Suprapubic skin (tissue), 4 donors: Measurements from ENCODE around the gene SMG5. TPM values are rescaled to one million over a fixed set of nuclear protein-coding genes. Genes with fewer than 3 reads are reported as not detected.

ENCODE experiments used
- DNase-seq, 2 donors: peaks; one replicate each; pipeline ENCODE4 v3.0.0-alpha.2; 2019; ENCODE audit warnings: low spot score in 2 of 2
- H3K27ac ChIP-seq: fragments of 200-600 bp; sonication (generic); one replicate; pipeline ENCODE4 v1.5.1; 2019
- H3K27me3 ChIP-seq: fragments of 200-600 bp; sonication (generic); one replicate; pipeline ENCODE4 v1.5.1; 2019
- H3K36me3 ChIP-seq: fragments of 200-600 bp; sonication (generic); one replicate; pipeline ENCODE4 v1.5.1; 2019
- H3K4me1 ChIP-seq: fragments of 200-600 bp; sonication (generic); one replicate; pipeline ENCODE4 v1.5.1; 2019
- H3K4me3 ChIP-seq: fragments of 200-600 bp; sonication (generic); one replicate; pipeline ENCODE4 v1.5.1; 2019; ENCODE audit warnings: mild to moderate bottlenecking
- H3K9me3 ChIP-seq: fragments of 200-600 bp; sonication (generic); one replicate; pipeline ENCODE4 v1.5.1; 2019
- EP300 ChIP-seq: sonication (generic); formaldehyde crosslinking; IDR thresholded peaks from one replicate; pipeline ENCODE4 v1.6.1; 2017; ENCODE audit warnings: antibody characterized with exemption
- POLR2A ChIP-seq, 2 donors: fragments of 450-650 bp; IDR thresholded peaks; one replicate each; pipeline ENCODE4 v1.6.1; 2017; ENCODE audit warnings: antibody characterized with exemption in 2 of 2, mild to moderate bottlenecking in 2 of 2, moderate library complexity in 2 of 2
- POLR2AphosphoS5 ChIP-seq, 3 donors: sonication (generic); formaldehyde crosslinking; IDR thresholded peaks; one replicate each; pipeline ENCODE4 v1.6.1; 2017; ENCODE audit warnings: antibody characterized with exemption in 3 of 3
- WGBS: methylation state at CpG from one replicate; pipeline ENCODE4 v1.1.5; 2018; 5-methylcytosine and 5-hydroxymethylcytosine counted together
- total RNA-seq, 4 donors: library from RNA; depleted of rRNA; stranded (reverse); fragments of >200 nt; gene quantifications; one replicate each; pipeline ENCODE4 v1.1.0, GENCODE V29; 2016
- TF ChIP-seq, protein P1 (sequence below), 2 donors: fragments of 200-600 bp in 1 of 2; fragments of 450-650 bp in 1 of 2; sonication (generic) in 1 of 2; IDR thresholded peaks; one replicate each; pipeline ENCODE4 v1.5.1; 2016 to 2019; ENCODE audit warnings: antibody characterized with exemption in 2 of 2, mild to moderate bottlenecking in 1 of 2, moderate library complexity in 1 of 2

Gene SMG5
- total RNA-seq, 4 donors from 2014 or later = 68.0 to 170 (median 76.6) TPM

DNA sequence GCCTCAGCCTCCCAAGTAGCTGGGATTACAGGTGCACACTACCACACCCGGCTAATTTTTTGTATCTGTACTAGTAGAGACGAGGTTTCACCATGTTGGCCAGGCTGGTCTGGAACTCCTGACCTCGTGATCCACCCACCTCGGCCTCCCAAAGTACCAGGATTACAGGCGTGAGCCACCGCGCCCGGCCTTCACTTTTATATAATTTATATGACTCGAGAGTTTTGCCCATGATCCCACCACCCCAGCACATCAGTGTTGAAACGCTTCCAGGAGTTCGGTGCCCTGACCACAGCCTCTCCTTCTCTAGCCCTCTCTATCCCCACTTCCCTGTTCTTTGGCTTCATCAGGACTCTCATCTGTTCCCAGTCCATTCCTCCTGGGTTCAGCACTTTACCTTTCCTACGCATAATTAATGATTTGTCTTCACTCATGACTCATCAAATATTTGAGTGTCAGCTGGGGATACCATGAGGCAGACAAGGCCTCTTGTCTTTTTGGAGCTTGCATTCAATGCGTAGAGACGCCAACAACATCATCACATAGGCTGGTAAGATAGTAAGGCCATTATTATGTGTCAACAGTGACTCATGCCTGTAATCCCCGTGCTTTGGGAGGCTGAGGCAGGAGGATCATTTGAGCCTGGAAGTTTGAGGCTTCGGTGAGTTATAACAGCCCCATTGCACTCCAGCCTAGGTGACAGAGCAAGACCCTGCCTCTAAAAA lies 68.4 kb downstream of the SMG5 start:
- Histone ChIP-seq H3K9me3 (no peaks in the 10 kb centered on the region), H3K4me1 (peaks cover 39% of the 10 kb centered on the region), H3K36me3 (peaks cover 16% of the 10 kb centered on the region), H3K27ac (peak overlapping the region; percentile 95), H3K4me3 (peak overlapping the region; percentile 54), H3K27me3 (no peaks in the 10 kb centered on the region)
- TF ChIP-seq EP300 (no peak), POLR2AphosphoS5 (IDR thresholded peaks at IDR 0.05) (no peak), POLR2A (IDR thresholded peaks at IDR 0.05) (no peak)
- TF ChIP-seq, protein P1, sequence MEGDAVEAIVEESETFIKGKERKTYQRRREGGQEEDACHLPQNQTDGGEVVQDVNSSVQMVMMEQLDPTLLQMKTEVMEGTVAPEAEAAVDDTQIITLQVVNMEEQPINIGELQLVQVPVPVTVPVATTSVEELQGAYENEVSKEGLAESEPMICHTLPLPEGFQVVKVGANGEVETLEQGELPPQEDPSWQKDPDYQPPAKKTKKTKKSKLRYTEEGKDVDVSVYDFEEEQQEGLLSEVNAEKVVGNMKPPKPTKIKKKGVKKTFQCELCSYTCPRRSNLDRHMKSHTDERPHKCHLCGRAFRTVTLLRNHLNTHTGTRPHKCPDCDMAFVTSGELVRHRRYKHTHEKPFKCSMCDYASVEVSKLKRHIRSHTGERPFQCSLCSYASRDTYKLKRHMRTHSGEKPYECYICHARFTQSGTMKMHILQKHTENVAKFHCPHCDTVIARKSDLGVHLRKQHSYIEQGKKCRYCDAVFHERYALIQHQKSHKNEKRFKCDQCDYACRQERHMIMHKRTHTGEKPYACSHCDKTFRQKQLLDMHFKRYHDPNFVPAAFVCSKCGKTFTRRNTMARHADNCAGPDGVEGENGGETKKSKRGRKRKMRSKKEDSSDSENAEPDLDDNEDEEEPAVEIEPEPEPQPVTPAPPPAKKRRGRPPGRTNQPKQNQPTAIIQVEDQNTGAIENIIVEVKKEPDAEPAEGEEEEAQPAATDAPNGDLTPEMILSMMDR (IDR thresholded peaks at IDR 0.05) = no peak
- no peak for DNase-seq
- WGBS = 73% methylated on average over 16 of the region's 16 CpGs

DNA sequence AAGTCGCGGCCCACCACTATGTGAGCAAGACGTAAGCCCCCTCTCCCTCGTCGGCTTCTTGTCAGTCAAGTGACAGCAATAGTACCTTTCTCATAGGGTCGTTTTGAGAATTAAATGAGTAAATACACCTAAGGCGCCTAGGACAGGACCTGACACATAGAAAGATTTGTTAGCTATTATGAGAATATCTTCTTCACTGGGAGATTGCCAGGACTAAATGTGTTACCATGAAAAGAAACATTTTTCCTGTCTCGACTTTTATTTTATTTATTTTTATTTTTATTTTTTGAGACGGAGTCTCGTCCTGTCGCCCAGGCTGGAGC lies 69.0 kb downstream of the SMG5 start:
- Histone ChIP-seq H3K4me3 (peak overlapping the region; percentile 54), H3K36me3 (peaks cover 20% of the 10 kb centered on the region), H3K4me1 (peaks cover 39% of the 10 kb centered on the region), H3K9me3 (no peaks in the 10 kb centered on the region), H3K27ac (peak overlapping the region; percentile 95), H3K27me3 (no peaks in the 10 kb centered on the region)
- TF ChIP-seq, protein P1 (IDR thresholded peaks at IDR 0.05) = no peak
- no peak for TF ChIP-seq POLR2AphosphoS5 (IDR thresholded peaks at IDR 0.05)
- WGBS = 14% methylated on average over 11 of the region's 11 CpGs
- DNase-seq = no peak

DNA sequence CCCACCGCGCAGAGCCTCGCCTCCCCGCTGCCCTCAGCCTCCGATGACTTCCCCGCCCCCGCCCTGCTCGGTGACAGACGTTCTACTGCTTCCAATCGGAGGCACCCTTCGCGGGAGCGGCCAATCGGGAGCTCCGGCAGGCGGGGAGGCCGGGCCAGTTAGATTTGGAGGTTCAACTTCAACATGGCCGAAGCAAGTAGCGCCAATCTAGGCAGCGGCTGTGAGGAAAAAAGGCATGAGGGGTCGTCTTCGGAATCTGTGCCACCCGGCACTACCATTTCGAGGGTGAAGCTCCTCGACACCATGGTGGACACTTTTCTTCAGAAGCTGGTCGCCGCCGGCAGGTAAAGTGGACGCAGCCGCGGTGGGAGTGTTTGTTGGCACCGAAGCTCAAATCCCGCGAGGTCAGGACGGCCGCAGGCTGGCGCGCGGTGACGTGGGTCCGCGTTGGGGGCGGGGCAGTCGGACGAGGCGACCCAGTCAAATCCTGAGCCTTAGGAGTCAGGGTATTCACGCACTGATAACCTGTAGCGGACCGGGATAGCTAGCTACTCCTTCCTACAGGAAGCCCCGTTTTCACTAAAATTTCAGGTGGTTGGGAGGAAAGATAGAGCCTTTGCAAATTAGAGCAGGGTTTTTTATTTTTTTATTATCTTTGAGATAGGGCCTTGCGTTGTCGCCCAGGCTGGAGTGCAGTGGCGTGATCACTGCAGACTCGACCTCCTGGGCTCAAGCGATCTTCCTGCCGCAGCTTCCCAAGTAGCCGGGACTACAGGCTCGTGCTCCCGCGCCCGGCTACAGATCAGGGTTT lies 69.6 kb downstream of the SMG5 start, which contains the start of gene PMF1:
PMF1 (plus strand) TSS at position 175 of the 811 bp plus-strand sequence; CDS start at position 184, 9 bp downstream.
- TF ChIP-seq POLR2A (IDR thresholded peaks at IDR 0.05) = peak; percentile 52 to 82
- TF ChIP-seq POLR2AphosphoS5 (IDR thresholded peaks at IDR 0.05) = peak; percentile 70 to 98 (median 93)
- TF ChIP-seq, protein P1 (IDR thresholded peaks at IDR 0.05) = no peak
- TF ChIP-seq EP300 = no peak
- Histone ChIP-seq H3K4me1 (peaks cover 33% of the 10 kb centered on the region), H3K4me3 (peak within 1 kb of the TSS; percentile 54), H3K36me3 (peaks cover 26% of the 10 kb centered on the region), H3K27ac (peak within 1 kb of the TSS; percentile 95), H3K27me3 (no peaks in the 10 kb centered on the region), H3K9me3 (no peaks in the 10 kb centered on the region)
- DNase-seq = peak; percentile 99 to 100
- WGBS = under 1% methylated on average over 31 of the region's 61 CpGs

DNA sequence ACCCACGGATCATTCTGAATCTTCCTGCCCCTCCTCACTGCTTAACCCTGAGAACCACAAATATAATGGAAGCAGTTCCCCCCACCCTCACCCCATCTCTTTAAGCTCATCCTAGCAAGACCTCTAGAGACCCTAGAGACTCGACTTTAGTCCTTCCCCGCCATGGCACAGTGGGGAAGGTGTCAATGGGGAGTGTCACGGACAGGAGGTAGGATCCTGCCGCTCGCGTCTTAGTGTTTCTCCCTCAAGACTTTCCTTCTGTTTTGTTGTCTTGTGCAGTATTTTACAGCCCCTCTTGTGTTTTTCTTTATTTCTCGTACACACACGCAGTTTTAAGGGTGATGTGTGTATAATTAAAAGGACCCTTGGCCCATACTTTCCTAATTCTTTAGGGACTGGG lies 70.5 kb downstream of the SMG5 start:
- Histone ChIP-seq H3K27ac (peak overlapping the region; percentile 95), H3K36me3 (peaks cover 33% of the 10 kb centered on the region), H3K9me3 (no peaks in the 10 kb centered on the region), H3K27me3 (no peaks in the 10 kb centered on the region), H3K4me1 (peaks cover 24% of the 10 kb centered on the region), H3K4me3 (peak overlapping the region; percentile 54)
- TF ChIP-seq, protein P1 (IDR thresholded peaks at IDR 0.05) = no peak
- TF ChIP-seq POLR2AphosphoS5 (IDR thresholded peaks at IDR 0.05) = no peak
- no peak for TF ChIP-seq EP300
- no peak for TF ChIP-seq POLR2A (IDR thresholded peaks at IDR 0.05)
- no peak for DNase-seq
- WGBS = 82% methylated on average over 9 of the region's 9 CpGs

DNA sequence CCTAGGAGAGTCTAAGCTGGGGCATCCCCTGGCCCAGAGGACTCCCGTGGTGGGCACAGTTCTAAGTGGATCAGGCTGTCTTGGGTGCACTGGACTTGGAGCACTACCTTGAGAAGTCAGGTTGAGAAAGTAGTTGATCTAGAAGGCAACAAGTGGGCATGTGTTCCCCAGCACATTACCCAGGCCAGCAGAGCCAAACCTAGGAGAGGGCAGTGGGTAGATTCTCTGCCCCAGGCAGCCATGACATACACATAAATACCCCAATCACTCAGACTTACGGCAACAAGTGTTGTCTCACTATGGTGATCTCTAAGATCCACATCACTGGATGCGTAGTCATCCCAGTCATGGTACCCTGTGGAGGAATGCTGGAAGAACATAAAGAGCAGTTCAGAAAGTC lies 71.4 kb downstream of the SMG5 start:
- DNase-seq = no peak
- WGBS = 94% methylated on average over 2 of the region's 3 CpGs
- Histone ChIP-seq H3K27ac (no peak overlapping the region), H3K4me1 (peaks cover 24% of the 10 kb centered on the region), H3K27me3 (no peaks in the 10 kb centered on the region), H3K4me3 (no peak overlapping the region), H3K9me3 (no peaks in the 10 kb centered on the region), H3K36me3 (peaks cover 42% of the 10 kb centered on the region)
- TF ChIP-seq POLR2AphosphoS5 (IDR thresholded peaks at IDR 0.05) = no peak
